G401 (cell line): ENCODE results near the gene NUDC. TPM values are rescaled to one million over a fixed set of nuclear protein-coding genes. Genes with fewer than 3 reads are reported as not detected.
A peak's percentile ranks its signal among the peaks of the same experiment; 100 is the strongest.
"Not testable (repeated sequence)": the region's sequence is repeated elsewhere in the genome, so short reads cannot be mapped to it uniquely, and the experiment has no call there.

Source experiments
- DNase-seq: peaks from one replicate; pipeline ENCODE4 v3.0.0-alpha.2; 2015; ENCODE audit warnings: low spot score
- in situ Hi-C: cut with HindIII; loops from 2 replicates; pipeline ENCODE4 v1.10.0; 2016; ENCODE audit warnings: low sequenced_read_pairs, mixed read lengths
- total RNA-seq: library from RNA; depleted of rRNA; stranded (reverse); fragments of >200 nt; shearing (Covaris generic); gene quantifications from 2 replicates; pipeline ENCODE4 v1.2.3, GENCODE V29; 2014; rRNA removed

NUDC gene
- total RNA-seq, 1 experiment from 2014 or later: 47.6 TPM

- no peak for DNase-seq
- in situ Hi-C loops: no loop called here
Measured at GRCh38 chr1:26976621-26977510, 55.3 kb downstream of the NUDC start.

- no peak for DNase-seq
- in situ Hi-C loops: no loop called here
Measured at GRCh38 chr1:26978901-26979300, 57.4 kb downstream of the NUDC start.

- in situ Hi-C loops: no loop called here
Measured at GRCh38 chr1:26981146-26981846, 59.8 kb downstream of the NUDC start.

GRCh38 chr1:26983863-26984262 lies 62.3 kb downstream of the NUDC start:
- in situ Hi-C loops: no loop called here

More at GRCh38 chr1:26981146-26981846, 59.8 kb downstream of the NUDC start:
- DNase-seq: no peak

GRCh38 chr1:26984291-26984690 lies 62.7 kb downstream of the NUDC start:
- DNase-seq: no peak
- in situ Hi-C loops: no loop called here

More at GRCh38 chr1:26983863-26984262, 62.3 kb downstream of the NUDC start:
- no peak for DNase-seq

- DNase-seq: no peak
- in situ Hi-C loops: no loop called here
Measured at GRCh38 chr1:26986658-26987057, 65.1 kb downstream of the NUDC start.

- in situ Hi-C loops, DNase-seq: not testable (repeated sequence)
Measured at GRCh38 chr1:26989403-26990109, 68.0 kb downstream of the NUDC start.

GRCh38 chr1:26991310-26992116 lies 70.0 kb downstream of the NUDC start:
- no peak for DNase-seq
- in situ Hi-C loops: no loop called here

GRCh38 chr1:26993237-26994019 lies 71.9 kb downstream of the NUDC start, which contains the start of gene TRNP1:
Gene TRNP1 (plus strand): TSS chr1:26993692. CDS start chr1:26993787, 95 bp downstream.
- in situ Hi-C loops: no loop called here
- peak; percentile 89 for DNase-seq

- in situ Hi-C loops: no loop called here
- DNase-seq: no peak
Measured at GRCh38 chr1:26994020-26994786, 72.7 kb downstream of the NUDC start.

- DNase-seq: peak; percentile 55
- in situ Hi-C loops: no loop called here
Measured at GRCh38 chr1:26994787-26995517, 73.4 kb downstream of the NUDC start.

GRCh38 chr1:26996024-26996423 lies 74.5 kb downstream of the NUDC start:
- in situ Hi-C loops: no loop called here

More at GRCh38 chr1:26996024-26996423, 74.5 kb downstream of the NUDC start:
- DNase-seq: no peak

Other genes starting within 250 kb of the NUDC start
- 14.3 and 21.5 TPM in 2 replicates for gene ARID1A, start 225.7 kb upstream of the NUDC start, total RNA-seq
- gene PIGV, start 133.8 kb upstream of the NUDC start, total RNA-seq: 4.0 and 9.1 TPM in 2 replicates
- 19.6 and 43.5 TPM in 2 replicates for gene ZDHHC18, start 95.1 kb upstream of the NUDC start, total RNA-seq
- 58.6 and 67.7 TPM in 2 replicates for gene SFN, start 58.6 kb upstream of the NUDC start, total RNA-seq
- 20.0 and 26.9 TPM in 2 replicates for gene GPN2, start 31.5 kb upstream of the NUDC start, total RNA-seq
- gene GPATCH3, start 21.3 kb upstream of the NUDC start, total RNA-seq: 13.1 and 22.0 TPM in 2 replicates
- not detected in 2 replicates for gene NR0B2, start 7.8 kb upstream of the NUDC start, total RNA-seq
- gene KDF1, start 38.7 kb downstream of the NUDC start, total RNA-seq: not detected in 2 replicates
- 18.3 and 28.3 TPM in 2 replicates for gene TRNP1, start 71.9 kb downstream of the NUDC start, total RNA-seq
- gene TENT5B, start 91.1 kb downstream of the NUDC start, total RNA-seq: 19.3 and 32.4 TPM in 2 replicates
- gene SLC9A1, start 233.4 kb downstream of the NUDC start, total RNA-seq: 1.4 and 4.2 TPM in 2 replicates